SK-N-DZ (cell line): Measurements from ENCODE around the gene VSTM5.

Experiments used
- DNase-seq: peaks from one replicate; pipeline ENCODE4 v3.0.0-alpha.2; 2015; ENCODE audit warnings: low spot score

Gene VSTM5

DNA sequence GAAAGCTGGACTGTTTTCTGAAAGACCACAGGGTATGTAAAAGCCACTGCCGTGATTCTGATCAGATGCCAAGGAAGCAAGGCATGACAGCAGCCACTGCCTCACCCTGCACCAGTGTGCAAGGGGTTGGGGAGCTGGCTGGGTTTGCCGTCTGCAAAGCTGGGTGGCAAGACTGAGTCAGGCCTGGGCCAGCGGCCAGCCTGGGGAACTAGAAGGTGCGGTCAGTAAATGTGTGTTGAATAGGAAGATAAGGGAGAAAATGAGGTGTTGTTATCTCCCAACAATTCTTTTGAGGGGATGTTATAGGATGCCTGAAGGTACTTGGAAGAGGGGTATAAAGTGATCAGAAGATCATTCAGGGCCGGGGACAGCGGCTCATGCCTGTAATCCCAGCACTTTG is 8.0 kb downstream of the VSTM5 start:
- DNase-seq: no peak

DNA sequence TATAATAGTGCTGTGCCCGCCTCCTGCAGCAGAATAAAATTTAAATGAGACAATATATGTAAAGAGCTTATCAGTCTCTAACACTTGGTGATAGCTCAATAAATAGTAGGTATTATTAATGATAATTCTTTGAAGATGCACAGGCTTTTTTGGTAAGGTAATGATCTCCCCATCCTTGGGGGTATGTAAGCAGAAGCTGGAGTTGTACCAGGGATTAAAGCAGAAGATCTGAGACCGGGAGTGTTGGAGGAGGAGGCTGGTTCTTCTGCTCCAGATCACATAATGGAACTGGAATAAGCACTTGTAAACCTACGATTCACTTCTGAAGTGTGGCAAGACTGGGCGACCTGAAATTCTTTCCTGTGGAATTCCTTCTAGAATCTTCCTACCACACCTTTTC is 8.4 kb downstream of the VSTM5 start:
- no peak for DNase-seq

DNA sequence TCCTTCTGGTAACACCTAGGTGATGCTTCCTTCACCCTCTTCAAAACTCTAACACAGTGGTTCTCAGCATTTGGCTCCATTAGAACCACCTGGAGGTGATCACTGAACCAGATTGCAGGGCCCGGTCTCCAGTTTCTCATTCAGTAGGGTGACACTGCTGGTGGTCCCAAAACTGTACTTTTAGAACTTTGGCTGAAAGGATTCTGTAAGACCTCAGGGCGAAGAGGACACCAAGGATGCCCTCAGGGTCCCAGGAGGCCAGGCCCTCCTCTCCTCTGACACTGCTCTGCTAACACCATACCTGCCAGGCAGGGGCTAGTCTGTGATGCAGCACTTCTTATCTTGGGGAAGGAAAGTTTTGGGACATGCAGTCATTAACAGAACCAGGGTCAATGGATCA is 9.0 kb downstream of the VSTM5 start:
- no peak for DNase-seq

DNA sequence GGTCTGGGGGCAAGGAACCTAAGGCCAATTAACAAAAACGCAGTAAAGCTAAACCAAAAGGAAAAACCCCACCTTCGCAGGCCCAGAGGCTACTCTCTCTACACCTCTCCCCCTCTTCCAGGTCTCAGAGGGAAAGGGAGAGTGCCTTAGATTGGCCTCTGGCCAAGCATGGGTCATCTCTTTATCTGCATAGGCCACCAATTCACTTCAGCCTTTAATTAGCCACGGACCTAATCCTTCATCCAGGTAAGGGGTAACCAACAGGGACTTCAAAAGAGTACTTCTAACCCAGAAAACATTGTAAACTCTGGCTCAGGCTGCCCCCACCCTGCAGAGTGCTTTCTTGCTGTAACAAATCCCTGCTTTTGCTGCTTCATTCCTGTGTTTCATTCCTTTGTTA is 9.4 kb downstream of the VSTM5 start:
- no peak for DNase-seq

DNA sequence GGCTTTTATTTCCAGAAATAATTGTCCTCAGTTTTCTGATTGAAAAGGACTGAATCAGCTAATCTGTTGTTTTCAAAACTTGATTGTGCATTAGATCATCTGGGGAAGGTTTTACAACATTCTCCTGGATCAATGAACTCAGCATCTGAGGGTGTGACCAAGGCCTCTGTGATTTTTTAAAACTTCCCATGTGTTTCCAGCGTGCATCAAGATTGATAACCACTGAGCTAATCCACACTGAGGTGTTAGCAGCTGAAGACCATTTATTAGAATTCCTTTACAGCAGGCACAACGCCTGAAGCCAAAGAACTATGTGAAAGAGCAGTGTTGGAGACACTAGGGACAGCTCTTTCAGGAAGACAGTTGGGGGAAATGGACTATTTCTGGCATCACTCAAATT is 10.2 kb downstream of the VSTM5 start:
- DNase-seq: no peak

DNA sequence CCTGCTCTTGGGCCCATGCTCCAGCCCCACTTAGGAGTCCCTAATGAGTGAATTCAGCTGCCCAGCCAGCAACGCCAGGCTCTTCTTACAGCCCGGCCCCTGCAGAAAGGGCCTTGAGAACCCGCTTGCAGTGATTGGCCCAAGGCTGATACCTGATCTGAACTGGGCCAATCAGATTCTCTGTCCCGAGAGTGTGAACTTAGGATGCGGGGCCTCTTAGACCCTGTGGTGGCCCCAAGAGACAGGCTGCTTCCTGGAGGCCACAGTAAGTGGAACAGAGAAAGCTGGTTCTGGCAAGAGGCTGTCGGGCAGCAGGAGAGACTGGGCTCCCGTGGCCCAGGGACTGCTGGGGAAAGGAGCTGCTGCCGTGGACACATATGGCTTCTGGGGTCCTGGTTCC is 11.5 kb downstream of the VSTM5 start:
- DNase-seq: peak; percentile 52

DNA sequence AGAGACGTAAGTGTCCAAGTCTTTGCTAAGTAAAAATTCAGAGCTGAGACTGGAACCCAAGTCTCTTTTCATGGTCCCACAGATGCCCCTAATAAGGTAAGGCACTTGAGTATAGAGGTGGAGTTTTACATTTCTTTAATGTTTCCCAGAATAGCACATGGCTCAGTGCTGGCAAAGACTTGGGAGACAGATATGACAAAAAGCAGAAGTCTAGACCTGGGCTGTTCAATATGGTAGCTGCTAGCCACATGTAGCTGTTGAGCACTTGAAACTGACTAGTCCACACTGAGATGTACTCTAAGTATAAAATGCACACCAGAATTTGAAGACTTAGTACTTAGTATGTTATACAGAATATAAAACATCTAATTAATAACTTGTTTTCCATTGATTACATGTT is 17.6 kb downstream of the VSTM5 start:
- DNase-seq: no peak

DNA sequence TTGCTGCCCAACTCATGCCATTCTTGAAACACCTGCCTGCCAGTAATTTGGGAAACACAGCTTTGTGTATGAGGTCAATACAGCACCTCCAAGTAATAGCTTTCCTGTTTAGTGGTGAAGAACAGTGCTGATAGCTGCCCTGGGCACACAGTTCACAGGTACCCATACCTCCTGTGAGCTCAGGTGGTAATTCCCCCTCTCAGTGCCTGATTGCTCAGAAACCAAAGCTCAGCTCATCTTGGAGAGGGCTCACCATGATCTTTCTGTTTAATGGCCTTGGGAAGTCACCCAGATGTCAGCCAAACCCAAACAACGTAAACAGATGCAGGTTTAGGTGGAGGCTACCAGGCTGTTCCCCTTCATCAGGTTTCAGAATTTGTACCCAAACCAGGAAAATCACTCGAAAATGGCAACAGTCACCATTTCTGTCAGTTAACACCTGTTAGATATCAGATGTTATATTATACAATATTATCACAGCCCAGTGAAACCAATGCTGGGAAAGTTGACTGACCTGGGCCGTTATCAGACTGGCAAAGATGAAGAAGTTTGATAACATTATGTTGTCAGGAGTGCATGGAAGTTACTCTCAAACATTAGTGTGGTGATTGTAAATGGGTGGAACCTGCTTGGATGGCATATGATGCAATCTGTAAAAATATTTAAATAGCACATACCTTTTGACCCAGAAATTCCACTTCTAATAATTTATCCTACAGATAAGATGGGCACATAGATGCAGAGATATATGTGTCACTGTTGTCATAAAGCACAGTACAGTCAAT is 18.9 kb downstream of the VSTM5 start:
- no peak for DNase-seq

DNA sequence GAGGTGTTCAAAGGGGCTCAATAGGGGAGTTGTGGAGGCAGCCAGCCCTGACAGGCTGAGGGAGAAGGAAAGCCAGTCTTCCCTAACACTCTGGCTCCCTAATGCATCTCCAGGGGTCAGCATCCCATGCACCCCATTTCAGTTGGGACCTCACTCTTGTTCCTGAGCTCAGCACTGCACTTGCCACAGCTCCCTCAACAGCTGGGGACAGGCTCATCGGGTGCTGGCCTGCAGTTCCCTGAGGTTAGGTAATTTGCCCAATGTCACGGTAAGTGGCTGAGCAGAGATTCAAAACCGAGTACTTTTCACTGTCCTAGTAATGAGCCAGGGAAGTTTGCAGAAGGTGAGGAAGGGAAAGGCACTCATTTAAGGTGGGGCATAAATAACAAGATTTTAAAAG is 20.8 kb downstream of the VSTM5 start:
- DNase-seq: no peak

DNA sequence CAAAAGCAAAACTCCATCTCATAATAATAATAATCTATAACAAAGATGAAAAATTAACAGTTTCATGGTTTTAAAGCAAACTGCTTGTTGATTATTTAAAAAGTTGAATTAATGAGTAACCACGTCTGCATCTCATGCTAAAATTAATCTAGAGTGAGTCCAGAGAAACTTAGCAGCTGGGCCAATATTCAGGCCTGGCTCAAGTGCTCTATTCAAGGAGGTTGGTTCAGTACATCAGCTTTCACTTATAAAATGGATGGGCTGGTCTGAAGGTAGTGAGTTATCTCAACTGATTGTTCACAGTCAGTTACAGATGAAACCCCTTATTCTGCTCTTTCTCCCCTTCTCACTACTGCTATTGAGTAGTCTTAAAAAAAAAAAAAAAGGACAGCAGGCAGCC is 23.1 kb downstream of the VSTM5 start:
- no peak for DNase-seq

DNA sequence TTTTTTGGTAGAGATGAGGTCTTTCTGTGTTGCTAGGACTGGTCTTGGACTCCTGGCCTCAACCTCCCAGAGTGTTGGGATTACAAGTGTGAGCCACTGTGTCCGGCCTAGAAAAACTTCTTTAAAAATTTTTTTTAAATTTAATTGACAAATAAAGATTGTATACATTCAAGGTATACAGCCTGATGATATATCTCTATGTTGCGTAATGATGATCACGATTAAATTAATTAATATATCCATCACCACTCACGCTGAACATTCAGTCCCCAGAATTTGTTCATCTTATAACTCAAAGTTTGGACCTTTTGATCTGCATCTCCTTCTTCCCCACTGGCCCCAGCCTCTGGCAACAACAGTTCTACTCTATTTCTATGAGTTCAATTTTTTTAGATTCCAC is 27.2 kb downstream of the VSTM5 start:
- DNase-seq: no peak

DNA sequence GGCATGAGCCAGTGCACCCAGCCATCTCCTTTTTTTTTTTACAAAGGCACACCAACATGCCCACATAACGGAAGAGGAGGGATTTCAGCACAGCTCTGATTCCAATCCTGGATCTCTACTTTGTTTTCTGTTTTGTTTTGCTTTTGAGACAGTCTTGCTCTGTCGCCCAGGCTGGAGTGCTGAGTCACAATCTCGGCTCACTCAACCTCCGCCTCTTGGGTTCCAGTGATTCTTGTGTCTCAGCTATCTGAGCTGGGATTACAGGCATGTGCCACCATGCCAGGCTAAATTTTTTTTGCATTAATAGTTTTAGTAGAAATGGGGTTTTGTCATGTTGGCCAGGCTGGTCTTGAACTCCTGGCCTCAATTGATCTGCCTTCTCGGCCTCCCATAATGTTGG is 28.1 kb downstream of the VSTM5 start:
- DNase-seq: no peak

DNA sequence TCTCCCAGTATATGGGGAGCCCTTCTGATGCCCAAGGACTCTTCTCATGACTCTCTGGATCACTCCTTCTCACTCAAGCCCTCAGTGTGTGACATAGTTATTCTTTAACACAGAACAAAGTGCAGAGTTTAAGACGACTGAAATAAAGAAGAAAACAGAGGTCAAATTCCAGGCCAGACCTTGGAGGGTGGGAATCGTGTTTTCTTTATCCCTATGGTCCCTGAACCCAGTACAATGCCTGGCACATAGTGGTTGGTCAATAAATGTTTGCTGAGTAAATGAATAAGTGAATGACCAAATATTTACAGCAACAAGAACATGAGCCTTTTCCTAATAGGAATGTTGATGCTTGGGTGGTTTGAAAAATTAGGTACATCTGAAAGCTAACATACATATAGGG is 28.8 kb downstream of the VSTM5 start:
- DNase-seq: no peak

DNA sequence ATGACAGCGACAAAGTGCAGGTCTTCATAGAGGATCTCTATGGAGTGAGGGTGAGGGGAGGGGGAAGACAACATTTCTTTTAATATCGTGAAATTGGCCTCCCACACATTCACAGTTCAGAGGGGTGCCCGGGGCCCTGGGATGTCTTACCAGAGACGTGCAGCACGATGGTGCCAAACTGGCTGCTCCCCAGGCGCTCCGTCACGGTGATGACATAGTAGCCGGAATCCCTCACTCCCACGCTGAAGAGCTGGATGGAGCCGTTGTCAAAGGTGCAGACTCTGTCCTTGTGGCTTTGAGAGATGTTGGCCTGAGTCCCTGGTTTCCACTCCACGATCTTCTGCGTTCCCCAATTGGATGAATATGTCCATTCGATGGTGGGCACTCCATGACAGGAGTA is 29.6 kb downstream of the VSTM5 start:
- DNase-seq: no peak

DNA sequence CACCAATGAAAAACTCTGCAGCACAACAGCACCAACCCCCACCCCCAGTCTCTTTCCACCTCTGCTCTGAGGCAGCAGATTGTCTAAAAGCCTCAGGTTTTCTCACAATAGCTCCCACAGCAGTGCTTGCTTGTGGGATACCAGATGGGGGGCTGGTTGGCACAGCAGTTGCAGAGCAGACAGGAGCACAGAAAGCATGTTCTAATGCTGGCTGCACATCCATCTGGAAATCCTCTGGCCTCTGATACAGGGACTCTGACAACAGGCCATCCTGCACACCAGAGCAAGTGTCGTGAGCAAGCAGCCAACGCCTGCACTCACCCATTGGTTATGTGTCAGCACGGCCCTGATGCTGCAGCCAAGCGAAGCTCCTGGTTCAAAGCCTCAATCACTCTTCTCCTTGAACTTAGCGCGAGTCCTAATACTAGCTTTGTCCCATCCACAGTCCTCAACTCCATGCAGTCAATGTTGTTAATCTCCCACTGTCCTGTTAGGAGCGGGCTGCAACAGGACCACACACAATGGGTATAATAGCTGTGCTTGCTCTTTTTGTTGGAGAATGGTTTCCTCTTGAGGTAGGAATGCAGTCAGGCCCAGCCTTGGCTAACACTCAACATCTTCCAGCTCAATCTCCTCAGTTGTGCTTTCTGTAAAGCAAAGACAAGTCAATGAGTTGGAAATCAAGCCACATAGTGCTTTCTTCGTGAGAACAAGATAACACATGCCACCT is 30.3 kb downstream of the VSTM5 start:
- DNase-seq: no peak

DNA sequence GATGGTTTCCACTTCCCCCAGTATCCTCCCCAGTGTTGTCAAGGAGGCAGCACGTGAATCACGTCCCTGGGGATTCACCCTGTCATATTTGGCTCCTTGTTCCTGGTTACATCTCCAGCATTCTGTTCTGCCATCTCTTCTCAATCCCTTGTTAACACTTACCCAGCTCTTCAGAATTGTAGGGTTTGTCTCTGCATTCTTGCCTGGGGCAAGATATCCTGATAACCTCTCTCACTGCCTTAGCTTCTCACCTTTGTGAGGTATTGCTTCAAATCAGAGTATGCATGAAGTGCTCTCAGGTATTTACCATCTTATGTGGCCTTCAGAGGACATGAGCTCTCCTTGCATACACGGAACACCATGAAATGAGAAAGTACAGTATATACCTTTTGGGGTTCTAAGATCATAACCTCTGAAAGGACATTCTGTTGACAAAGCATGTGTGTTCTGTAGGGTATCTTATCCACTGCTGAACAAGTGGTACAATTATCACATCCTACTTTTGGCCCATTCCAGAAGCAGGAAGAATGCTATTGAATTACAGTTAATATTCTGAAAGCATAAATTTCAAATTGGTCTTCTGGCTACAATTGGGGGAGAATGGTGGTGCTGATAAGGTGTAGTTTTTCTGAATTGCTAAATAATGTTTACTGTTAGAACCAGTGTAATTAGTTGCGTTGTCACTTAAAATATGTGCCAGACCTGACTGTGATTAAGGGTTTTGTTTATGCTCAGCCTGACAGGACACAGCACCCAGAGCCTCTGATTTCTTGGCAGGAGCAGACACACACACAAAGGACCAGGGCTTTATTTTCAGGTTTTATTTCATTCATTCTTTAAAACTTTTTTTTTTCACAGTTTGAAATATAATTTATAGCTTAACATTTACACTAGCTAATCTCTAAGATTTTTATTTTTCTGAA is 32.7 kb downstream of the VSTM5 start:
- peak; percentile 33 for DNase-seq

DNA sequence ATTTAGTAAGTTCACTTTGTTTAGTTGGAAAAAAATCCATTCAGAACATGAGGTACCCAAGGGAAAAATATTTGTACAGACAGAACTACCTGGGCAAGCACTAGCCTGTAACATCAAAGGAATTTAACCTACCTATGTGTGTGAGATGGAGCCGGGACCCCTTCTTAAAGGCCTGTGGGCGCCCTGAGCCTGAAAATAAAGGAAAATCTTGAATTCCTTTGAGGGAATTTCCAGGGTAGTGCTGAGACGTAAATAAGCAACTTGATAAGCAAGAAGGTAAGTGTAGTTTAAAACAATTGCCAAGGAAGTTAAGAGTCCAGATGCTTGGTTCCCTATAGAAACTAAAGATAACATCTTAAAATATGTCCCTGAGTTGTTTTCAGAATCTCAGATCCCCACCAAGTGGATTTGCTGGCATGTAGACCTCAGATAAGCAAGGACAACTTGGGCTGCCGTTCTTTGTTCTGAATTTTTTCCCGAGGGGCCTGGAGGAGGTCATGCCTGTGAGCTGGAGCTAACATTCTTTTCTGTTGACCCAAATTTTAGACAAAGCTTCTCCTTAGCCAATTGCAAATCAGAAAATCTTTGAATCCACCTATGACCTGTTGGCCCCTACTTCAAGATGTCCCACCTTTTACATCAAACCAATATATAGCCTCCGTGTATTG is 35.3 kb downstream of the VSTM5 start:
- no peak for DNase-seq

DNA sequence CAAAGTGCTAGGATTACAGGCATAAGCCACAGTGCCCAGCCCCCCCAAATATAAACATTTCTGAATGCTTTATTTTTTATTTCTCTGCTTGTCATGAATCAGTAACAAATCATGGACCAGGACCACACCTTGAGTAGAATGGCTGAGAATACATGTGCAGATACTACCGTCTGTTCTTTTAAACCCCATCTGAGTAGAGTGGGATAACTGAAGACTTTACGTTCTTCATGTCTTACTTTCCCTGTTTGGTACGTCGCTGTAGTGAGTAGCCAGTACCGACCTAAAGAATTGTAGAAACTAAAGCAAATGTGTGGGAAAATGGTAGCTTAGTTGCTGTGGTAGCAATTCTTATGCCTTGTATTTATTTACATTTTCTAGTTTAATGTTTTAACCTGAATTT is 36.4 kb downstream of the VSTM5 start:
- no peak for DNase-seq

DNA sequence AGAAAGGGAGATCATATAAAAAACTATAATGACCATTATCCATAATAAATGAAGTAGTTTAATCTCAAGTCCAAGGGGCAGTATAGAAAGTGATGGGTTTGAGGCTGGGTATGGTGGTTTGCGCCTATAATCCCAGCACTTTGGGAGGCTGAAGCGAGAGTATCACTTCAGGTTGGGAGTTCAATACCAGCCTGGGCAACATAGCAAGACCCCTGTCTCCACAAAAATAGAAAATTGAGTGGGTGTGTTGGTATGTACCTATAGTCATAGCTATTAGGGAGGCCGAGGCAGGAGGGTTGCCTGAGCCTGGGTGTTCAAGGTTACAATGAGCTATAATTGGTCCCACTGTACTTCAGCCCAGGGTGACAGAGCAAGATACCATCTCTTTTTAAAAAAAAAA is 42.4 kb downstream of the VSTM5 start:
- DNase-seq: no peak

DNA sequence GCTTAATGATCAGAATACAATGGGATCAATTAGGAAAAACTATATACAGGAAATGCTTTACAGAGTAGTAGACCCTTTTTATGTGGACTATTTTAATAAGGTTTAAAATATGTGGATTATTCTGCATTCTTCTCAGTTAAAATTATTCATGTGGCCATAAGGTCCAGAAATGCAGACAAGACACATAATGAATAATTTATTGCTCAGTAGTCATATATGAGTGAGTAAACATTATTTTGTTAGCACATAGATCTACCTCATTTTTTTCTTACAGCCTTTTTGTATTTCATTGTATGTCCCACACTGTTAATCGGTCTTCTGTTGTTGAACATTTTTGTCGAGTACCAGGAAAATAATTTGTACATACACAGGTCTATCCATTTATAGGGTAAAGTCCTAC is 45.5 kb downstream of the VSTM5 start:
- no peak for DNase-seq

DNA sequence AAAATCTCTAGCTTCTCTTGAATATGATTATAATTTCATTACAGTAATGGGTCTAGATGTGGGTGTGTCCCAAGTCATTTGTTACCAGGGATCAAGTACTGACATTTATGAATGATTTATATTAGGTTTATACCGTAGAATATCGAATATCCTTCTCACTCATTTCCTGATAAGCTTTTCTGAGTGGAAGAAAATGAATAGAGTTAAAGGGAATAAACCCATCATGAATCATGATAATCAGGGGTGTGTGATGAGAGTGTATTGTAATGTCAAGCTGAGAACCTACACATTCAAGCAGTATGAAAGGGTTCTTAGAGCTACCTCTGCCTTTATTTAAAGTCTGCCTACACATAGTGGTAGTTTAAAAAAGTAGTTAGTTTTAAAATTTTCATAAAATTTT is 49.1 kb downstream of the VSTM5 start:
- DNase-seq: no peak
